Endothelial cell of umbilical vein (primary cell): ENCODE data around the gene PKMYT1. TPM values are rescaled to one million over a fixed set of nuclear protein-coding genes. Genes with fewer than 3 reads are reported as not detected.
A peak's percentile ranks its signal among the peaks of the same experiment; 100 is the strongest.

Source experiments
- BruUV-seq: library from RNA; stranded (reverse); fragments of 400-500 nt; replicated peaks from 2 replicates; lab custom pipeline; 2021; lab: Mats Ljungman, UMichigan
- CTCF ChIA-PET: fragments of 300-600, 350-600 bp; sonication (Branson Sonifier 250); formaldehyde crosslinking; loops from one replicate; lab custom pipeline; 2021; ENCODE audit warnings: antibody characterized with exemption, inconsistent platforms; lab: Charles Lee
- POLR2A ChIA-PET: fragments of 300-600, 350-600 bp; sonication (Branson Sonifier 250); formaldehyde crosslinking; loops from one replicate; lab custom pipeline; 2021; ENCODE audit warnings: antibody characterized with exemption, inconsistent platforms; lab: Charles Lee
- DNase-seq: peaks from one replicate; pipeline ENCODE4 v3.0.0-alpha.2; 2011; ENCODE audit warnings: low read depth, low spot score
- FAIRE-seq: peaks from 2 replicates; lab custom pipeline; 2011; peaks lifted over from hg19 to GRCh38; lab: Jason Lieb, UNC
- H2AFZ ChIP-seq: 2 replicates; pipeline ENCODE4 v1.6.0; 2012; ENCODE audit warnings: low read depth, low read length, control low read depth, inconsistent platforms
- H3K27ac ChIP-seq: 2 replicates; pipeline ENCODE4 v1.5.1; 2011; ENCODE audit warnings: low read depth, mild to moderate bottlenecking, control low read depth, low read length, moderate library complexity; ENCODE audit not compliant: insufficient read depth
- H3K27me3 ChIP-seq, 2 experiments: 2 replicates each; pipeline versions ENCODE4 v1.6.0 to v1.6.1; 2011; ENCODE audit warnings: low read length in 2 of 2, mixed read lengths in 1 of 2; ENCODE audit not compliant: control insufficient read depth in 2 of 2, insufficient read depth in 2 of 2
- H3K36me3 ChIP-seq, 2 experiments: 2 replicates in 1 of 2; 3 replicates in 1 of 2; pipeline ENCODE4 v1.5.1; 2011; ENCODE audit warnings: low read length in 2 of 2, mild to moderate bottlenecking in 1 of 2, moderate library complexity in 1 of 2; ENCODE audit not compliant: control insufficient read depth in 2 of 2, insufficient read depth in 2 of 2; ENCODE audit errors: extremely low read depth in 1 of 2
- H3K4me1 ChIP-seq: 3 replicates; pipeline ENCODE4 v1.5.1; 2011; ENCODE audit warnings: mild to moderate bottlenecking, low read length; ENCODE audit not compliant: control insufficient read depth, insufficient read depth; ENCODE audit errors: extremely low read depth
- H3K4me2 ChIP-seq: 2 replicates; pipeline ENCODE4 v1.6.1; 2011; ENCODE audit warnings: low read length, control low read depth, mixed read lengths; ENCODE audit not compliant: insufficient read depth
- H3K4me3 ChIP-seq, 3 experiments: fragments of 200-600 bp in 1 of 3; sonication (generic), shearing (Covaris generic) in 1 of 3; replicated peaks in 1 of 3; 2 replicates each; pipeline ENCODE4 v1.5.1; 2011 to 2016; ENCODE audit warnings: control low read depth in 3 of 3, low read length in 3 of 3, mild to moderate bottlenecking in 2 of 3, inconsistent platforms in 1 of 3, low read depth in 1 of 3, moderate library complexity in 1 of 3; ENCODE audit not compliant: insufficient read depth in 1 of 3
- H3K79me2 ChIP-seq: 2 replicates; pipeline ENCODE4 v1.6.0; 2012; ENCODE audit warnings: low read length, inconsistent platforms; ENCODE audit not compliant: control insufficient read depth, insufficient read depth
- H3K9ac ChIP-seq: replicated peaks from 2 replicates; pipeline ENCODE3; 2011; ENCODE audit warnings: low read length, control low read depth; ENCODE audit not compliant: insufficient read depth; ENCODE audit errors: extremely low read depth
- H3K9me1 ChIP-seq: replicated peaks from 3 replicates; pipeline ENCODE4 v1.6.0; 2011; ENCODE audit warnings: mild to moderate bottlenecking, low read length; ENCODE audit not compliant: control insufficient read depth, insufficient read depth; ENCODE audit errors: extremely low read depth
- H3K9me3 ChIP-seq: replicated peaks from 2 replicates; pipeline ENCODE4 v1.5.1; 2012; ENCODE audit warnings: low read length, inconsistent platforms; ENCODE audit not compliant: control insufficient read depth, insufficient read depth
- H4K20me1 ChIP-seq: replicated peaks from 2 replicates; pipeline ENCODE3; 2011; ENCODE audit warnings: mild to moderate bottlenecking, low read length; ENCODE audit not compliant: control insufficient read depth, insufficient read depth; ENCODE audit errors: extremely low read depth
- CTCF ChIP-seq, 2 donors: IDR thresholded peaks; 1 replicate in 1 of 2; 2 replicates in 1 of 2; pipeline ENCODE4 v1.5.1; 2011; ENCODE audit warnings: low read length in 2 of 2, mild to moderate bottlenecking in 2 of 2, moderate library complexity in 2 of 2, control low read depth in 1 of 2, inconsistent platforms in 1 of 2, low read depth in 1 of 2; ENCODE audit not compliant: insufficient read depth in 1 of 2; ENCODE audit errors: extremely low read depth in 1 of 2
- EZH2 ChIP-seq: IDR thresholded peaks from 2 replicates; pipeline ENCODE4 v1.6.1; 2012; ENCODE audit warnings: borderline replicate concordance, low read depth, mild to moderate bottlenecking, moderate library complexity, low read length, inconsistent platforms; ENCODE audit not compliant: severe bottlenecking
- FOS ChIP-seq: IDR thresholded peaks from 2 replicates; pipeline ENCODE4 v1.6.1; 2011; ENCODE audit warnings: mild to moderate bottlenecking, low read length, moderate library complexity, borderline replicate concordance; ENCODE audit not compliant: insufficient read depth
- JUN ChIP-seq: IDR thresholded peaks from 2 replicates; pipeline ENCODE4 v1.6.1; 2011; ENCODE audit warnings: borderline replicate concordance, low read depth; ENCODE audit not compliant: insufficient read length, insufficient read depth
- MAX ChIP-seq: IDR thresholded peaks from 2 replicates; pipeline ENCODE4 v1.6.1; 2011; ENCODE audit not compliant: insufficient read depth, insufficient read length
- MYC ChIP-seq: IDR thresholded peaks from one replicate; pipeline ENCODE4 v1.6.1; 2011; ENCODE audit warnings: mild to moderate bottlenecking, low read depth, low read length
- POLR2A ChIP-seq: IDR thresholded peaks from 2 replicates; pipeline ENCODE4 v1.6.1; 2012; ENCODE audit warnings: low read depth, mild to moderate bottlenecking, control low read depth, low read length
- dilution Hi-C: fragments of 300-500 bp; cut with MboI; formaldehyde crosslinking; loops from one replicate; pipeline ENCODE4 v1.15.0; 2019; ENCODE audit warnings: low sequenced_read_pairs; ENCODE audit not compliant: extremely low pct_ligation_motif_present
- intact Hi-C: fragments of 100-400 bp; cut with micrococcal nuclease; formaldehyde crosslinking; loops from one replicate; pipeline ENCODE4 v1.10.0; 2022
- polyA plus RNA-seq, 4 experiments: library from polyadenylated mRNA; depleted of rRNA in 3 of 4; stranded (reverse) in 3 of 4; unstranded in 1 of 4; fragments of >200 nt; gene quantifications; 2 replicates each; pipeline versions ENCODE4 v1.2.1 to v1.2.3, GENCODE V29; 2011 to 2012; ENCODE audit warnings: missing spikeins in 1 of 4
- total RNA-seq: library from RNA; stranded (reverse); gene quantifications from 2 replicates; pipeline ENCODE4 v1.2.3, GENCODE V29; 2021

Gene PKMYT1
- total and polyA plus RNA-seq, 2 donors (not counting 3 experiments of a cell fraction or from before 2014, with no cell fraction given) = 26.1 to 48.5 TPM

- no peaks in the 10 kb centered on the region for H4K20me1 ChIP-seq
- H2AFZ ChIP-seq = peak overlapping the region; percentile 42
- dilution Hi-C loops = no loop called here
- H3K36me3 ChIP-seq = no peaks in the 10 kb centered on the region
- BruUV-seq = no TSS peak
- H3K9me1 ChIP-seq = no peaks in the 10 kb centered on the region
- H3K9ac ChIP-seq = no peak overlapping the region
- no peak overlapping the region for H3K27ac ChIP-seq
- H3K27me3 ChIP-seq = no peaks in the 10 kb centered on the region
- intact Hi-C loops = loop anchor here (1.0 kb wide), 1 partner anchor 15 kb away; the partner anchor contains the start of gene TNFRSF12A
- FAIRE-seq = no peak
- H3K9me3 ChIP-seq = no peaks in the 10 kb centered on the region
- no peaks in the 10 kb centered on the region for H3K79me2 ChIP-seq
- peak overlapping the region in 1 of 3 experiments; percentile 10 for H3K4me3 ChIP-seq
- ChIA-PET CTCF (interaction anchor here (3.3 to 3.6 kb wide), 2 partner anchors 15 to 25 kb away, joined by 13 to 97 read pairs; partner anchors contain the start of gene TNFRSF12A), POLR2A (interaction anchor here (2.1 kb wide), 1 partner anchor 16 kb away, joined by 16 read pairs; the partner anchor contains the start of gene TNFRSF12A)
- peaks cover 16% of the 10 kb centered on the region for H3K4me1 ChIP-seq
- no peak for DNase-seq
- TF ChIP-seq FOS = no peak
- no peak for TF ChIP-seq EZH2
- TF ChIP-seq CTCF (IDR thresholded peaks at IDR 0.05; ENCODE audit: extremely low read depth in 1 of 2, insufficient read depth in 1 of 2, low read depth in 1 of 2, low read length in 2 of 2) = no peak
- peak overlapping the region; percentile 60 for H3K4me2 ChIP-seq
Observed at GRCh38 chr16:3004781-3005284, 24.6 kb upstream of the PKMYT1 start.

GRCh38 chr16:3004319-3004718, 24.1 kb upstream of the PKMYT1 start:
- intact Hi-C loops = loop anchor here (1.0 kb wide), 1 partner anchor 16 kb away; the partner anchor contains the start of gene TNFRSF12A
- CTCF ChIA-PET = interaction anchor here (0.7 to 3.6 kb wide), 7 partner anchors 12 to 54 kb away, joined by 3 to 97 read pairs (median 9); partner anchors contain the start of genes HCFC1R1, THOC6 and TNFRSF12A
- H3K9me1 ChIP-seq = no peaks in the 10 kb centered on the region
- no peak for FAIRE-seq
- H4K20me1 ChIP-seq = no peaks in the 10 kb centered on the region
- no peak overlapping the region for H3K4me2 ChIP-seq
- TF ChIP-seq MAX (no peak), FOS (no peak), JUN (no peak), POLR2A (no peak), CTCF (IDR thresholded peaks at IDR 0.05; ENCODE audit: extremely low read depth in 1 of 2, insufficient read depth in 1 of 2, low read depth in 1 of 2, low read length in 2 of 2) (no peak), MYC (no peak)
- no peak overlapping the region for H3K27ac ChIP-seq
- peaks cover 16% of the 10 kb centered on the region for H3K4me1 ChIP-seq
- H3K79me2 ChIP-seq = no peaks in the 10 kb centered on the region
- no peaks in the 10 kb centered on the region for H3K36me3 ChIP-seq
- no peak overlapping the region for H3K4me3 ChIP-seq
- H3K27me3 ChIP-seq = no peaks in the 10 kb centered on the region
- dilution Hi-C loops = no loop called here
- no peak overlapping the region for H2AFZ ChIP-seq
- BruUV-seq = no TSS peak
- H3K9me3 ChIP-seq = no peaks in the 10 kb centered on the region
- no peak for DNase-seq
- POLR2A ChIA-PET = interaction anchor here (0.7 to 2.1 kb wide), 3 partner anchors 16 to 140 kb away, joined by 3 to 16 read pairs (median 5); partner anchors contain the start of gene TNFRSF12A
- no peak overlapping the region for H3K9ac ChIP-seq
